WTC11 (cell line): ENCODE measurements around the gene OSBPL10. TPM values are rescaled to one million over a fixed set of nuclear protein-coding genes. Genes with fewer than 3 reads are reported as not detected.

Experiments
- ATAC-seq: fragments of 200-7000 bp; cut with Tn5 transposase; 2 replicates; pipeline ENCODE4 v1.10.0; 2021; ENCODE audit warnings: mild to moderate bottlenecking, moderate library complexity
- CTCF ChIA-PET: fragments of 300-600 bp; sonication (Branson Sonifier 250); formaldehyde crosslinking; loops from one replicate; lab custom pipeline; 2021; ENCODE audit warnings: antibody characterized with exemption; lab: Charles Lee
- POLR2A ChIA-PET: fragments of 350-600 bp; sonication (Branson Sonifier 250); formaldehyde crosslinking; loops from one replicate; lab custom pipeline; 2021; ENCODE audit warnings: antibody characterized with exemption; lab: Charles Lee
- DNase-seq: peaks from one replicate; pipeline ENCODE4 v3.0.0; 2021; ENCODE audit warnings: low spot score
- H3K27ac Mint-ChIP-seq: 2 replicates; pipeline ENCODE4 v1.8.0; 2021; ENCODE audit warnings: mixed read lengths
- H3K27me3 Mint-ChIP-seq: 2 replicates; pipeline ENCODE4 v1.8.0; 2021; ENCODE audit warnings: low read depth, mild to moderate bottlenecking, moderate library complexity, mixed read lengths
- H3K36me3 Mint-ChIP-seq: 2 replicates; pipeline ENCODE4 v1.8.0; 2021; ENCODE audit warnings: mixed read lengths
- H3K4me1 Mint-ChIP-seq: 2 replicates; pipeline ENCODE4 v1.8.0; 2022; ENCODE audit warnings: mixed read lengths
- H3K4me3 Mint-ChIP-seq: 2 replicates; pipeline ENCODE4 v1.8.0; 2021; ENCODE audit warnings: mild to moderate bottlenecking, moderate library complexity, mixed read lengths
- H3K9me3 Mint-ChIP-seq: 2 replicates; pipeline ENCODE4 v1.8.0; 2021; ENCODE audit warnings: mixed read lengths
- CBFB ChIP-seq: sonication (generic); formaldehyde crosslinking; IDR thresholded peaks from 2 replicates; pipeline ENCODE4 v1.8.1; 2022; ENCODE audit warnings: mild to moderate bottlenecking, low read depth, missing genetic modification reagents
- CTCF ChIP-seq: fragments of 200-600 bp; IDR thresholded peaks from 2 replicates; pipeline ENCODE4 v1.8.0; 2022; ENCODE audit warnings: antibody characterized with exemption
- FOXP4 ChIP-seq: sonication (generic); formaldehyde crosslinking; IDR thresholded peaks from 2 replicates; pipeline ENCODE4 v1.8.0; 2022; ENCODE audit warnings: mild to moderate bottlenecking, missing genetic modification reagents
- GTF2I ChIP-seq: fragments of 250-450 bp; sonication (Bioruptor Pico); conservative IDR thresholded peaks from 2 replicates; pipeline ENCODE4 v1.4.0; 2021; ENCODE audit warnings: mild to moderate bottlenecking
- KAT7 ChIP-seq: sonication (generic); formaldehyde crosslinking; IDR thresholded peaks from 2 replicates; pipeline ENCODE4 v1.8.1; 2023; ENCODE audit warnings: missing genetic modification reagents, mild to moderate bottlenecking, borderline replicate concordance
- PRRX2 ChIP-seq: fragments of 250-450 bp; sonication (Bioruptor Pico); IDR thresholded peaks from 2 replicates; pipeline ENCODE4 v1.8.0; 2021; ENCODE audit warnings: mild to moderate bottlenecking
- RELA ChIP-seq: sonication (generic); formaldehyde crosslinking; IDR thresholded peaks from 2 replicates; pipeline ENCODE4 v1.8.1; 2022; ENCODE audit warnings: missing genetic modification reagents, mild to moderate bottlenecking, borderline replicate concordance
- ZMAT4 ChIP-seq: fragments of 250-450 bp; sonication (Bioruptor Pico); IDR thresholded peaks from 2 replicates; pipeline ENCODE4 v1.9.0; 2021; ENCODE audit warnings: mild to moderate bottlenecking
- ZNF138 ChIP-seq: sonication (generic); formaldehyde crosslinking; conservative IDR thresholded peaks from 2 replicates; pipeline ENCODE4 v1.8.1; 2022; ENCODE audit warnings: mild to moderate bottlenecking, moderate library complexity, missing genetic modification reagents
- ZNF281 ChIP-seq: sonication (generic); formaldehyde crosslinking; IDR thresholded peaks from 2 replicates; pipeline ENCODE4 v1.8.0; 2023; ENCODE audit warnings: mild to moderate bottlenecking, missing genetic modification reagents
- ZNF532 ChIP-seq: fragments of 250-450 bp; sonication (Bioruptor Pico); IDR thresholded peaks from 2 replicates; pipeline ENCODE4 v1.9.0; 2021; ENCODE audit warnings: mild to moderate bottlenecking, borderline replicate concordance
- ZNF671 ChIP-seq: fragments of 250-450 bp; sonication (Bioruptor Pico); IDR thresholded peaks from 2 replicates; pipeline ENCODE4 v1.8.0; 2021; ENCODE audit warnings: mild to moderate bottlenecking
- total RNA-seq: library from RNA; stranded (reverse); gene quantifications from 3 replicates; pipeline ENCODE4 v1.2.3, GENCODE V29; 2021

Gene OSBPL10
- total RNA-seq, 1 experiment from 2014 or later: 84.1 TPM

- no peak for ATAC-seq
Measured at GRCh38 chr3:31873254-31873820, 107.7 kb downstream of the OSBPL10 start.

More at GRCh38 chr3:31873254-31873820, 107.7 kb downstream of the OSBPL10 start:
- CTCF ChIA-PET: no interaction called here
- no peak for DNase-seq
- Mint-ChIP-seq H3K36me3 (peaks cover 28% of the 10 kb centered on the region), H3K9me3 (peaks cover 10% of the 10 kb centered on the region), H3K4me3 (no peak overlapping the region), H3K4me1 (peaks cover 34% of the 10 kb centered on the region), H3K27me3 (no peaks in the 10 kb centered on the region), H3K27ac (no peak overlapping the region)
- POLR2A ChIA-PET: interaction anchor here (0.7 kb wide), 1 partner anchor 279 kb away, joined by 4 read pairs; no protein-coding TSS in a partner anchor
- no peak for TF ChIP-seq CBFB (CRISPR knock-in tag)
- no peak for TF ChIP-seq KAT7 (CRISPR knock-in tag)
- no peak for TF ChIP-seq ZMAT4 (CRISPR knock-in tag)
- TF ChIP-seq PRRX2: no peak
- TF ChIP-seq GTF2I (CRISPR knock-in tag): no peak
- TF ChIP-seq ZNF138 (CRISPR knock-in tag): no peak
- TF ChIP-seq ZNF671 (CRISPR knock-in tag): no peak
- TF ChIP-seq ZNF532 (CRISPR knock-in tag): no peak
- no peak for TF ChIP-seq ZNF281 (CRISPR knock-in tag)
- no peak for TF ChIP-seq RELA
- no peak for TF ChIP-seq CTCF
- TF ChIP-seq FOXP4: no peak
- TF ChIP-seq, all 79 proteins: peak for 0
